CD14-positive monocyte (primary cell): ENCODE measurements around the gene C4orf33. TPM values are rescaled to one million over a fixed set of nuclear protein-coding genes. Genes with fewer than 3 reads are reported as not detected.

Experiments used
- DNase-seq, 3 donors: peaks; one replicate each; pipeline ENCODE4 v3.0.0-alpha.2; 2011 to 2022
- H2AFZ ChIP-seq: 2 replicates; pipeline ENCODE4 v1.6.0; 2012; ENCODE audit warnings: mild to moderate bottlenecking, low read depth, low read length, inconsistent platforms; ENCODE audit not compliant: insufficient read depth, poor library complexity, severe bottlenecking
- H3K27ac ChIP-seq, 2 donors: 1 replicate in 1 of 2; 2 replicates in 1 of 2; pipeline ENCODE4 v1.5.1; 2012 to 2013; ENCODE audit warnings: low read length in 2 of 2, control low read depth in 1 of 2, inconsistent platforms in 1 of 2, low read depth in 1 of 2, mild to moderate bottlenecking in 1 of 2
- H3K27me3 ChIP-seq, 2 donors: one replicate each; pipeline versions ENCODE4 v1.6.0 to v1.6.1; 2011 to 2013; ENCODE audit warnings: low read length in 2 of 2; ENCODE audit not compliant: control insufficient read depth in 2 of 2, insufficient read depth in 2 of 2
- H3K36me3 ChIP-seq, 2 donors: replicated peaks in 1 of 2; 1 replicate in 1 of 2; 2 replicates in 1 of 2; pipeline versions ENCODE4 v1.5.1 to v1.6.1; 2012 to 2013; ENCODE audit warnings: low read length in 2 of 2, control low read depth in 1 of 2, inconsistent platforms in 1 of 2, mild to moderate bottlenecking in 1 of 2; ENCODE audit not compliant: insufficient read depth in 2 of 2, control insufficient read depth in 1 of 2
- H3K4me1 ChIP-seq, 2 donors: 1 replicate in 1 of 2; 2 replicates in 1 of 2; pipeline versions ENCODE4 v1.5.1 to v1.6.1; 2012 to 2013; ENCODE audit warnings: low read length in 2 of 2, control low read depth in 1 of 2, inconsistent platforms in 1 of 2, mild to moderate bottlenecking in 1 of 2, moderate library complexity in 1 of 2; ENCODE audit not compliant: insufficient read depth in 2 of 2, control insufficient read depth in 1 of 2
- H3K4me2 ChIP-seq: replicated peaks from 2 replicates; pipeline ENCODE3; 2012; ENCODE audit warnings: low read length, moderate library complexity, mild to moderate bottlenecking; ENCODE audit not compliant: poor library complexity, severe bottlenecking; ENCODE audit errors: extremely low read depth
- H3K4me3 ChIP-seq, 3 experiments: fragments of 200-600 bp in 1 of 3; sonication (generic) in 1 of 3; replicated peaks in 1 of 3; 1 replicate in 2 of 3; 2 replicates in 1 of 3; pipeline ENCODE4 v1.5.1; 2011 to 2013; ENCODE audit warnings: low read length in 3 of 3, mild to moderate bottlenecking in 3 of 3, control low read depth in 2 of 3, low read depth in 2 of 3, inconsistent platforms in 1 of 3, moderate library complexity in 1 of 3
- H3K79me2 ChIP-seq: 2 replicates; pipeline ENCODE4 v1.6.0; 2012; ENCODE audit warnings: mild to moderate bottlenecking, control low read depth, inconsistent platforms, low read length, moderate library complexity; ENCODE audit not compliant: insufficient read depth
- H3K9ac ChIP-seq: 2 replicates; pipeline ENCODE4 v1.6.0; 2017; ENCODE audit warnings: low read length, mild to moderate bottlenecking; ENCODE audit not compliant: insufficient read depth, poor library complexity, severe bottlenecking
- H3K9me3 ChIP-seq, 2 donors: replicated peaks in 1 of 2; 1 replicate in 1 of 2; 2 replicates in 1 of 2; pipeline versions ENCODE4 v1.5.1 to v1.6.1; 2012 to 2013; ENCODE audit warnings: low read length in 2 of 2, control low read depth in 1 of 2; ENCODE audit not compliant: control insufficient read depth in 1 of 2, insufficient read depth in 1 of 2
- H4K20me1 ChIP-seq: 2 replicates; pipeline ENCODE4 v1.6.0; 2012; ENCODE audit warnings: mild to moderate bottlenecking, low read length, control low read depth, moderate library complexity; ENCODE audit not compliant: insufficient read depth
- H3K27ac Mint-ChIP-seq, 7 donors: one replicate each; pipeline ENCODE4 v1.8.0; 2020; ENCODE audit warnings: mild to moderate bottlenecking in 7 of 7, mixed read lengths in 7 of 7, moderate library complexity in 6 of 7, inconsistent platforms in 2 of 7
- H3K27me3 Mint-ChIP-seq, 3 donors: one replicate each; pipeline ENCODE4 v1.8.0; 2021 to 2022; ENCODE audit warnings: low read depth in 3 of 3, mild to moderate bottlenecking in 3 of 3, mixed read lengths in 3 of 3, moderate library complexity in 3 of 3, inconsistent platforms in 1 of 3
- H3K36me3 Mint-ChIP-seq, 2 donors: one replicate each; pipeline ENCODE4 v1.8.0; 2020; ENCODE audit warnings: mixed read lengths in 2 of 2, inconsistent platforms in 1 of 2, mild to moderate bottlenecking in 1 of 2
- H3K4me1 Mint-ChIP-seq: one replicate; pipeline ENCODE4 v1.8.0; 2020; ENCODE audit warnings: mild to moderate bottlenecking, mixed read lengths
- H3K4me3 Mint-ChIP-seq, 2 donors: one replicate each; pipeline ENCODE4 v1.8.0; 2020; ENCODE audit warnings: mild to moderate bottlenecking in 2 of 2, mixed read lengths in 2 of 2, moderate library complexity in 1 of 2
- H3K9me3 Mint-ChIP-seq, 7 donors: one replicate each; pipeline ENCODE4 v1.8.0; 2020 to 2022; ENCODE audit warnings: mixed read lengths in 7 of 7, mild to moderate bottlenecking in 6 of 7, moderate library complexity in 6 of 7, inconsistent platforms in 2 of 7
- CTCF ChIP-seq: fragments of 200-600 bp; IDR thresholded peaks from one replicate; pipeline ENCODE4 v1.8.0; 2022; ENCODE audit warnings: antibody characterized with exemption, mild to moderate bottlenecking
- WGBS: methylation state at CpG from one replicate; pipeline ENCODE4 v1.1.5; 2013; ENCODE audit warnings: missing lambda C conversion rate; ENCODE audit not compliant: insufficient coverage; 5-methylcytosine and 5-hydroxymethylcytosine counted together
- intact Hi-C, 2 donors: fragments of 100-400 bp; cut with micrococcal nuclease; formaldehyde crosslinking; loops; one replicate each; pipeline versions ENCODE4 v1.15.0 to v1.15.1; 2023
- polyA plus RNA-seq, 3 donors: library from polyadenylated mRNA; depleted of rRNA in 1 of 3; unstranded in 2 of 3; stranded (reverse) in 1 of 3; fragments of 300-500 nt in 2 of 3; fragments of >200 nt in 1 of 3; fragmentation: Illumina TruSeq in 2 of 3; gene quantifications; 1 replicate in 2 of 3; 2 replicates in 1 of 3; pipeline ENCODE4 v1.2.3, GENCODE V29; 2012 to 2021

C4orf33 gene
- polyA plus RNA-seq, 3 donors, result 16.6 to 33.0 (median 28.2) TPM

GRCh38 chr4:129062580-129062979, 33.4 kb upstream of the C4orf33 start:
- no peaks in the 10 kb centered on the region for H3K27me3 ChIP-seq
- Mint-ChIP-seq H3K27ac (no peak overlapping the region), H3K27me3 (no peaks in the 10 kb centered on the region), H3K36me3 (peaks cover 39% of the 10 kb centered on the region in 2 donors), H3K4me3 (no peak overlapping the region), H3K9me3 (peaks cover 51 to 67% (median 62%) of the 10 kb centered on the region in 7 donors), H3K4me1 (no peaks in the 10 kb centered on the region)
- peaks cover 8 to 45% of the 10 kb centered on the region in 2 donors for H3K36me3 ChIP-seq
- peaks cover 31 to 75% of the 10 kb centered on the region in 2 donors for H3K9me3 ChIP-seq
- intact Hi-C loops, result no loop called here
- no peak for TF ChIP-seq CTCF
- no peak overlapping the region for H3K9ac ChIP-seq
- H3K4me1 ChIP-seq, result no peaks in the 10 kb centered on the region
- no peak for DNase-seq
- no peak overlapping the region for H3K27ac ChIP-seq
- no peak overlapping the region for H3K4me2 ChIP-seq
- peaks cover 4% of the 10 kb centered on the region for H3K79me2 ChIP-seq
- H2AFZ ChIP-seq, result no peak overlapping the region
- no peak overlapping the region for H3K4me3 ChIP-seq
- no CpG with 5 or more reads among the region's 3 CpGs for WGBS
- H4K20me1 ChIP-seq, result no peaks in the 10 kb centered on the region

GRCh38 chr4:129063640-129064039, 32.3 kb upstream of the C4orf33 start:
- Mint-ChIP-seq H3K27ac (no peak overlapping the region), H3K36me3 (peaks cover 39% of the 10 kb centered on the region in 2 donors), H3K27me3 (no peaks in the 10 kb centered on the region), H3K4me3 (no peak overlapping the region), H3K9me3 (peaks cover 46 to 69% (median 58%) of the 10 kb centered on the region in 7 donors), H3K4me1 (no peaks in the 10 kb centered on the region)
- WGBS, result no CpG with 5 or more reads among the region's 2 CpGs
- peaks cover 27 to 71% of the 10 kb centered on the region in 2 donors for H3K9me3 ChIP-seq
- H3K4me2 ChIP-seq, result no peak overlapping the region
- intact Hi-C loops, result no loop called here
- no peaks in the 10 kb centered on the region for H3K4me1 ChIP-seq
- peak overlapping the region in 1 of 3 experiments; percentile 24 for H3K4me3 ChIP-seq
- H3K27ac ChIP-seq, result no peak overlapping the region
- H3K79me2 ChIP-seq, result peaks cover 7% of the 10 kb centered on the region
- no peaks in the 10 kb centered on the region for H3K27me3 ChIP-seq
- H2AFZ ChIP-seq, result no peak overlapping the region
- no peak overlapping the region for H3K9ac ChIP-seq
- H3K36me3 ChIP-seq, result peaks cover 8 to 45% of the 10 kb centered on the region in 2 donors
- H4K20me1 ChIP-seq, result no peaks in the 10 kb centered on the region
- TF ChIP-seq CTCF, result no peak
- no peak for DNase-seq
